GM12891 (cell line): ENCODE results near the gene SEMA6A.

Source experiments
- POLR2A ChIP-seq: IDR thresholded peaks from 2 replicates; pipeline ENCODE4 v1.6.1; 2011; ENCODE audit warnings: low read depth, low read length, control low read depth
- POLR2AphosphoS5 ChIP-seq: IDR thresholded peaks from 2 replicates; pipeline ENCODE4 v1.6.1; 2011; ENCODE audit warnings: low read depth, low read length, control low read depth
- TAF1 ChIP-seq: IDR thresholded peaks from 2 replicates; pipeline ENCODE4 v1.6.1; 2011; ENCODE audit warnings: low read depth, low read length, control low read depth

GRCh38 chr5:116613445-116613844 is 38.8 kb upstream of the SEMA6A start:
- TF ChIP-seq POLR2AphosphoS5 (no peak), TAF1 (no peak), POLR2A (no peak)
